H9 (cell line): Measurements from ENCODE around the gene TNNT2. TPM values are rescaled to one million over a fixed set of nuclear protein-coding genes. Genes with fewer than 3 reads are reported as not detected.

Experiments used
- DNase-seq: peaks from one replicate; pipeline ENCODE4 v3.0.0-alpha.2; 2017
- H2AFZ ChIP-seq: one replicate; pipeline ENCODE4 v1.6.1; 2013; ENCODE audit warnings: mild to moderate bottlenecking, low read length, control low read depth, moderate library complexity
- H2AK5ac ChIP-seq: 2 replicates; pipeline ENCODE4 v1.6.1; 2013; ENCODE audit warnings: low read length, control low read depth, mixed read lengths; ENCODE audit not compliant: insufficient read length
- H2BK120ac ChIP-seq: one replicate; pipeline ENCODE4 v1.6.1; 2013; ENCODE audit warnings: low read depth, mild to moderate bottlenecking, low read length, control low read depth, inconsistent platforms; ENCODE audit not compliant: poor library complexity, severe bottlenecking
- H2BK12ac ChIP-seq: 2 replicates; pipeline ENCODE4 v1.6.1; 2013; ENCODE audit warnings: low read length, control low read depth, mixed read lengths, low read depth; ENCODE audit not compliant: insufficient read length
- H2BK15ac ChIP-seq: 2 replicates; pipeline ENCODE4 v1.6.1; 2013; ENCODE audit warnings: low read depth, low read length, control low read depth
- H2BK20ac ChIP-seq: one replicate; pipeline ENCODE4 v1.6.1; 2013; ENCODE audit warnings: low read depth, mild to moderate bottlenecking, low read length, control low read depth, inconsistent platforms; ENCODE audit not compliant: poor library complexity, severe bottlenecking
- H2BK5ac ChIP-seq: 2 replicates; pipeline ENCODE4 v1.6.1; 2013; ENCODE audit warnings: low read length, control low read depth, mixed read lengths; ENCODE audit not compliant: insufficient read length
- H3K14ac ChIP-seq: 2 replicates; pipeline ENCODE4 v1.6.1; 2013; ENCODE audit warnings: low read length, control low read depth; ENCODE audit not compliant: insufficient read depth
- H3K18ac ChIP-seq: 2 replicates; pipeline ENCODE4 v1.6.1; 2013; ENCODE audit warnings: low read depth, mild to moderate bottlenecking, mixed read lengths, low read length, control low read depth; ENCODE audit not compliant: insufficient read length
- H3K23ac ChIP-seq: 2 replicates; pipeline ENCODE4 v1.6.1; 2013; ENCODE audit warnings: low read length, control low read depth, mixed read lengths, low read depth; ENCODE audit not compliant: insufficient read length
- H3K23me2 ChIP-seq: 2 replicates; pipeline ENCODE4 v1.6.1; 2013; ENCODE audit warnings: low read depth, mild to moderate bottlenecking, mixed read lengths, low read length, control low read depth; ENCODE audit not compliant: insufficient read length, poor library complexity, severe bottlenecking
- H3K27ac ChIP-seq: 2 replicates; pipeline ENCODE4 v1.5.1; 2013; ENCODE audit warnings: low read length, control low read depth, mixed read lengths, low read depth; ENCODE audit not compliant: insufficient read length
- H3K27me3 ChIP-seq: 2 replicates; pipeline ENCODE4 v1.6.1; 2013; ENCODE audit warnings: low read length, control low read depth, inconsistent platforms; ENCODE audit not compliant: insufficient read depth
- H3K4ac ChIP-seq: 2 replicates; pipeline ENCODE4 v1.6.1; 2013; ENCODE audit warnings: low read depth, mild to moderate bottlenecking, control low read depth, inconsistent platforms, low read length, moderate library complexity
- H3K4me1 ChIP-seq: 2 replicates; pipeline ENCODE4 v1.6.1; 2013; ENCODE audit warnings: low read length, control low read depth, inconsistent platforms; ENCODE audit not compliant: insufficient read depth
- H3K4me2 ChIP-seq: 2 replicates; pipeline ENCODE4 v1.6.1; 2013; ENCODE audit warnings: low read length, control low read depth, mixed read lengths; ENCODE audit not compliant: insufficient read length, insufficient read depth
- H3K56ac ChIP-seq: 2 replicates; pipeline ENCODE4 v1.6.1; 2013; ENCODE audit warnings: low read depth, mild to moderate bottlenecking, mixed read lengths, low read length, control low read depth; ENCODE audit not compliant: insufficient read length
- H3K79me1 ChIP-seq: 2 replicates; pipeline ENCODE4 v1.6.1; 2013; ENCODE audit warnings: low read depth, mild to moderate bottlenecking, moderate library complexity, low read length, control low read depth, inconsistent platforms; ENCODE audit not compliant: insufficient read depth, poor library complexity, severe bottlenecking
- H3K79me2 ChIP-seq: 2 replicates; pipeline ENCODE4 v1.6.1; 2013; ENCODE audit warnings: low read length, control low read depth, inconsistent platforms; ENCODE audit not compliant: insufficient read depth
- H3K9ac ChIP-seq: 2 replicates; pipeline ENCODE4 v1.6.1; 2013; ENCODE audit warnings: low read length, control low read depth, mixed read lengths; ENCODE audit not compliant: insufficient read length; ENCODE audit errors: extremely low read depth
- H3K9me3 ChIP-seq: one replicate; pipeline ENCODE4 v1.6.1; 2013; ENCODE audit warnings: low read depth, low read length, inconsistent platforms; ENCODE audit not compliant: control insufficient read depth
- H3T11ph ChIP-seq: one replicate; pipeline ENCODE4 v1.6.1; 2013; ENCODE audit warnings: mild to moderate bottlenecking, low read length, control low read depth, inconsistent platforms
- H4K20me1 ChIP-seq: one replicate; pipeline ENCODE4 v1.6.1; 2013; ENCODE audit not compliant: control insufficient read depth, insufficient read length, insufficient read depth
- H4K5ac ChIP-seq: 2 replicates; pipeline ENCODE4 v1.6.1; 2013; ENCODE audit warnings: low read depth, mild to moderate bottlenecking, mixed read lengths, low read length, control low read depth; ENCODE audit not compliant: insufficient read length
- H4K8ac ChIP-seq: replicated peaks from 2 replicates; pipeline ENCODE4 v1.6.1; 2013; ENCODE audit warnings: low read length, control low read depth, mixed read lengths, low read depth; ENCODE audit not compliant: insufficient read length
- H4K91ac ChIP-seq: 2 replicates; pipeline ENCODE4 v1.6.1; 2013; ENCODE audit warnings: low read depth, mild to moderate bottlenecking, moderate library complexity, mixed read lengths, low read length, control low read depth; ENCODE audit not compliant: insufficient read length
- H3K27ac Mint-ChIP-seq, 3 experiments: 2 replicates in 2 of 3; 3 replicates in 1 of 3; pipeline ENCODE4 v1.8.0; 2020 to 2021; ENCODE audit warnings: mixed read lengths in 3 of 3, mild to moderate bottlenecking in 1 of 3, moderate library complexity in 1 of 3
- H3K27me3 Mint-ChIP-seq: 2 replicates; pipeline ENCODE4 v1.8.0; 2021; ENCODE audit warnings: low read depth, mild to moderate bottlenecking, moderate library complexity, mixed read lengths
- H3K36me3 Mint-ChIP-seq, 3 experiments: 2 replicates in 2 of 3; 3 replicates in 1 of 3; pipeline ENCODE4 v1.8.0; 2020 to 2021; ENCODE audit warnings: low read depth in 3 of 3, mixed read lengths in 3 of 3; ENCODE audit not compliant: insufficient read depth in 1 of 3
- H3K4me1 Mint-ChIP-seq, 2 experiments: 2 replicates each; pipeline ENCODE4 v1.8.0; 2020; ENCODE audit warnings: mixed read lengths in 2 of 2
- H3K4me3 Mint-ChIP-seq, 2 experiments: 2 replicates in 1 of 2; 3 replicates in 1 of 2; pipeline ENCODE4 v1.8.0; 2020 to 2021; ENCODE audit warnings: mild to moderate bottlenecking in 2 of 2, mixed read lengths in 2 of 2, moderate library complexity in 1 of 2
- H3K9me3 Mint-ChIP-seq, 2 experiments: 2 replicates in 1 of 2; 3 replicates in 1 of 2; pipeline ENCODE4 v1.8.0; 2020; ENCODE audit warnings: mild to moderate bottlenecking in 2 of 2, mixed read lengths in 2 of 2, moderate library complexity in 1 of 2
- CTCF ChIP-seq: fragments of 200-600 bp; sonication (generic); conservative IDR thresholded peaks from 3 replicates; pipeline ENCODE4 v1.8.0; 2021; ENCODE audit warnings: antibody characterized with exemption, mild to moderate bottlenecking
- WGBS: extraction: QIAGEN DNeasy Blood & Tissue Kit; methylation state at CpG from one replicate; pipeline ENCODE4 v1.1.7; 2013; ENCODE audit warnings: missing lambda C conversion rate, low lambda C conversion rate, mixed read lengths; ENCODE audit not compliant: insufficient read length; ENCODE audit errors: extremely low coverage; 5-methylcytosine and 5-hydroxymethylcytosine counted together
- total RNA-seq: library from RNA; stranded (reverse); gene quantifications from 2 replicates; pipeline ENCODE4 v1.2.1, GENCODE V29; 2021

The TNNT2 gene
- total RNA-seq, 1 experiment from 2014 or later, result 8.6 TPM

GRCh38 chr1:201418461-201418860 lies 41.0 kb upstream of the TNNT2 start:
- no peaks in the 10 kb centered on the region for H3K9me3 ChIP-seq
- no peak overlapping the region for H3K9ac ChIP-seq
- no peak overlapping the region for H3K4me3 Mint-ChIP-seq
- no peak for TF ChIP-seq CTCF
- no peak overlapping the region for H2AK5ac ChIP-seq
- H2BK12ac ChIP-seq, result no peak overlapping the region
- DNase-seq, result no peak
- H4K20me1 ChIP-seq, result no peaks in the 10 kb centered on the region
- H3K56ac ChIP-seq, result no peak overlapping the region
- no peak overlapping the region for H3K27ac Mint-ChIP-seq
- no peak overlapping the region for H3K4ac ChIP-seq
- H3K4me1 Mint-ChIP-seq, result peaks cover 17 to 26% of the 10 kb centered on the region in 2 experiments
- H3K79me2 ChIP-seq, result no peaks in the 10 kb centered on the region
- no peaks in the 10 kb centered on the region for H3K27me3 ChIP-seq
- H3K4me1 ChIP-seq, result no peaks in the 10 kb centered on the region
- H2AFZ ChIP-seq, result no peak overlapping the region
- H2BK5ac ChIP-seq, result no peak overlapping the region
- no peaks in the 10 kb centered on the region for H3K23me2 ChIP-seq
- H3K9me3 Mint-ChIP-seq, result no peaks in the 10 kb centered on the region
- WGBS, result no CpG with 5 or more reads among the region's 3 CpGs
- no peak overlapping the region for H3K14ac ChIP-seq
- no peak overlapping the region for H4K91ac ChIP-seq
- H2BK20ac ChIP-seq, result no peak overlapping the region
- no peak overlapping the region for H4K8ac ChIP-seq
- H3K18ac ChIP-seq, result no peak overlapping the region
- no peaks in the 10 kb centered on the region for H3K36me3 Mint-ChIP-seq
- no peaks in the 10 kb centered on the region; the same call in 1 of the 2 replicates for H3K27me3 Mint-ChIP-seq
- no peaks in the 10 kb centered on the region for H3K79me1 ChIP-seq
- H4K5ac ChIP-seq, result no peak overlapping the region
- no peak overlapping the region for H2BK120ac ChIP-seq
- H2BK15ac ChIP-seq, result no peak overlapping the region
- H3K23ac ChIP-seq, result no peak overlapping the region
- H3K27ac ChIP-seq, result no peak overlapping the region
- H3K4me2 ChIP-seq, result no peak overlapping the region
- H3T11ph ChIP-seq, result no peak overlapping the region
